Measurements from ENCODE around the gene PDK2.
A peak's percentile ranks its signal among the peaks of the same experiment; 100 is the strongest.

Gene PDK2

DNA sequence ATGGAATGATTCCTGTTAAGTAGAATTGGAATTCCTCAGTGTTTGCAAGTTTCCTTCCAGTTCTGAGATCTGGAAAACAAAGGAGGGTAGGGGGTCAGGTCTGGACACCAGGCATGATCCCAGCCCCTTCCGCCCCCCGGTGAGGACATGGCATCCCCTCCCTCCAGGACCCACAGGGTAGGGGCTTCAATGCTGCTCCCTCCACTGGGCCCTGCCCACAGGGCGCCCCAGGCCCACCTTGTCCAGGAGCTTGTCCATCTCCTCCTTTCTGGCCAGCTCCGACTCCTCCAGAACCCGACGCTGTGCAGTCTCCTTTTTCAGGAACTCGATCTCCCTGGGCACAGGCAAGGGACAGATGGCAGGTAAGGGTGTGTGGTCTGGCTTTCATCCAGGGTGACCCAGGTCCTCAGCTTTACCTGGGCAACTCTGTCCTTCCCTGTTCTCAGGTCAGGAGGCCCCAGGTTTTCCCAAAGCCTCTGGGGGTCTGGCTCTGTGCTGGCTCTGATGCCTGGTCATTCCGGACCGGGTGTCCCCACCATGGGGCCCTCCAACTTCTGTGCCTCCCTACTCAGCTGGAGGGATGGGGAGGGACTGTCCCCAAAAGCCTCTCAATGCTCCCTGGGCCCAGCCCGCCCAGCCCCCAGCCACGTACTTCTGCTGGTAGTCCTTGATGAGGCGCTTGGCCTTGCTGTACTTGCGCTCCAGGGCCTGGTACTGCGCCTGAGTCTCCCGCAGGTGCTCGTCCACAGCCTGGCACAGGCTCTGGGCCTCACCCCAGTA is 40.4 kb downstream of the PDK2 start:
- DNase-seq (ENCODE audit: low read depth) = no peak

DNA sequence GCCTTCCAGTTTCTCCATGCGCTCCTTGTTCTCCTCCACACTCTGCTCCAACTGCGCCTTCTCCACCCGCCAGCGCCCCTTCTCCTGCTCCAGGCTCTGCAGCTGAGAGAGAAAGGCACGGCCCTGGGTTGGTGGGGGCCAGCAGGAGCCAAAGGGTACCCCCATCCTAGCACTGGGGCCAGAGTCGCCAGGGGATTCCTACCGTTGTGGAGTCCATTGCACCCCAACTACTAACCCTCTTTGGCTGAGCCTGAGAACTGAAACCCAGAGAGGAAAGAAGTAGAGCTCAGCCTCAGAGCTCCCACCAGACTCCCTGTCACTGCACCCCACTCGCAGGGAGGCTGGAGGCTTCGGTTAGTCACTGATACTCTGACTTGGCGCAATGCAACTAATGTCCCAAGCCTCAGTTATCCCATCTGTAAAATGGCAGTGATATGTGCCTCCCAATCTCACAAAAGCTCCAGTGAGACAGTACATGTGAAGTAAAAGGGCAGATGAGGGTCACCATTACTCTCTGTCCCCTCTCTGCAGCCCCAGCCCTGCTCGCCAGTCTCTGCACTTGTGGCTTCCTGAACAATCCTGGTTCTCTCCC is 41.0 kb downstream of the PDK2 start:
- no peak for DNase-seq (ENCODE audit: low read depth)

DNA sequence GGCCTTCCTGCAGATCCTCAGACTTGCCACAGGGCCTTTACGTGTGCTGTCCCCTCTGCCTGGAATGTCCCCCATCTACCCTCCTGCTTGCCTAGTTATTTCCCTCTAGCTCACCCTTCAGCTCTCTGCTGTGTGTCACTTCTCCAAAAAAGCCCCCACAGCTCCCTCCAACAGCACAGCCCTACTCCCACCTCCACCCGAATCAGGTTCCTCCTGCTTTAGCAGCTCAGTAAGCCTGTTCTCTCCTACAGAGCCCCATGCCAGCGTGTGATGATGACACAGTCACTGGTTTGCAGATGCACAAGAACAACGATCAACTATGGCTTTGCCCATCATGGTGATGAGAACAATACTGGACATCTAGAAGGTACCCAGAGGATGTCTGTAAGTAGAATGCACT is 41.9 kb downstream of the PDK2 start:
- DNase-seq (ENCODE audit: low read depth) = no peak

DNA sequence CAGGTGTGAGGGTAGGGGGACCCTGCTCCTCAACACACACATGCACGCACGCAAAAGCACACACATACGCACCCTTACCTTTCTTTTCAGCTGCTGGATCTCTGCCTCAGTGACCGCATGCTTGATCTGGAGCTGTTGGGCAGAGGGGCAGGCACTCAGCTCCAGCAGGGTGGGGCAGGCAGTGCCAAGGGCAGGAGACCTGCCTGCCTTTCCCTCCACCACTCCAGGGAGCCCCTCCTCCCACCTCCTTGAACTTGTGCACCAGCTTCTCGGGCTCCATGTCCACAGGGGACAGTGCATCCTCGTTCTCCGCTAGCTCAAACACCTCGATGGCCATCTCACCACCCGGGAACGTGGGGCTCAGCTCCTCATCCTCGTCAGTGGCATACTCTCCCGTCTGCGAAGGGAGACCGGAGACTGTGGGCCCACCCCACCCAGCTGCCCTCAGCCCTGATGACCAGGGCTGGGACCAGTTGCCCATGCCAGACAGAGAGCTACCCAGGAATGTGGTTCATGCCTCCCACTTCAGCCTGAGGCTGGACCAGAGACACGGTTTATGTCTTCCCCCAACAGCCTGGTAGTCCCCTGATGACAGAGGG is 44.1 kb downstream of the PDK2 start:
- DNase-seq (ENCODE audit: low read depth) = no peak

DNA sequence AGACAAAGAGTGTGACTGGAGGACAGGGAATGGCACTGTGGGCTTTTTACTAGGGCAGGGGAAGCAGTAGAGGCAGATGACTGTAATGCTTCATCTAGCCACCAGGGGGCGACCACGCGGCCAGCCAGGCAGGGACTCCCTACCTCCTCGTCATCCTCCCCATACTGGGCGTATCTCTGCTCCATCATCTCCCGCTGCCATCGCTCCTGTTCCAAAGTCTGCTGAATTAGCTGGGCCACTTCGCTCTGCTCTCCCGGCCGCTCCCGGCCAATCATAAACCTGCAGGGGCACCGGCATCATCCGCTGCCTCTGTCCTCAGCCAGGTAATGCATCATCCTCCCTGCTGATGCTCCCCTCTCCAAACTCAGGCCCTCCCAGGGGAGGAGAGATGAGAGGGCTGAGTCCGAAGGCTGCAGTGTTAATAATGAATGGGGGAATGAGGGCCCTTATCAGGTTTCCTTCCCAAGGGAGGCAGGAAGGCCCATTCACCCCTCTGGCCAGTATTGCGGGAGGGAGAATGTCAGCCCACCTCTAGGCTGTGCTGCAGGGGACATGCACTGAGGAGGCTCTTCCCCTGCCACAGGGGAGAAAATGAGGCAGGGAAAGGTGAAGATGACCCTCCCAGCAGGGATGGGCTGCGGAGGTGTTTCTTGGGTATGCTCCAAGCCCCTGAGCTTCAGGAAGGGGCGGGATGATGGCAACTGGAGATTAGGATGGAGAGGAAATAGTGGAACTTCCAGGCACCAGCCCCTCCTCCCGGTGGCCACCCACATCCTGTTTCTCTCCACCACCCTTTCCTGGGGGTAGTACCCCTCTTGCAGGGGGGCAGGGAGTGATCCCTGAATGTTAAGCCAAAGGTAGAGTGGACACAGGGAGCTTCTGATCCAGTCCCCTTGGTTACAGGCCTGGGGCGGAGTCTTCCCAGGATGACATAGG is 45.1 kb downstream of the PDK2 start:
- peak; percentile 72 for DNase-seq (ENCODE audit: low read depth)

DNA sequence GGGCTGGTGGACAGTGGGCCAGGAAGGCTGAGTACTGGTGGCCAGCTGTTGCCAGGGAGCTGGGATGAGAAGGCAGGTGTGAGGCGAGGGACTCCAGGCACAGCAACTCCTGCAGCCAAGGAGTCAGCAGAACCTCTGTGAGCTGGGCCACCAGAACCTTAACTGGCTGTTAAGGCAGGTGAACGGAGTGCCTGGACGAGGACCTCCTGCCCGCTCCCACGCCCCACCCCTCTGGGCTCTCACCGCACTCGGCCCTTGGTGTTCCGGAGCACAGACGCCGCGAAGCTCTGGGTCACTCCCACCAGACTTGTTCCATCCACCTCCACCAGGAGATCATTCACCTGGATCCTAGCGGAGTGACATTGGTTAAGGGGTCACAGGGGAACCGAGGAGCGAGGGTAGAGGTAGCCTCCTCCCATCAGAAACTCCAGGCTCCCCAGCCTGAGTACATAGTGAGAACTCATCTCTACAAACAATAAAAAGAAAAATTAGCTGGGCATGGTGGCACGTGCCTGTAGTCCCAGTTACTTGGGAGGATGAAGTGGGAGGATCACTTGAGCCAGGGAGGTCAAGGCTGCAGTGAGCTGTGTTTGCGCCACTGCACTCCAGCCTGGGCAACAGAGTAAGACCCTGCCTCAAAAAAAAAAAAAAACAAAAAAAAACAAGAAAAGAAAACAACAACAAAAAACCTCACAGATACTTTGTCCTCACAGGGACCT is 46.0 kb downstream of the PDK2 start:
- DNase-seq (ENCODE audit: low read depth) = no peak

DNA sequence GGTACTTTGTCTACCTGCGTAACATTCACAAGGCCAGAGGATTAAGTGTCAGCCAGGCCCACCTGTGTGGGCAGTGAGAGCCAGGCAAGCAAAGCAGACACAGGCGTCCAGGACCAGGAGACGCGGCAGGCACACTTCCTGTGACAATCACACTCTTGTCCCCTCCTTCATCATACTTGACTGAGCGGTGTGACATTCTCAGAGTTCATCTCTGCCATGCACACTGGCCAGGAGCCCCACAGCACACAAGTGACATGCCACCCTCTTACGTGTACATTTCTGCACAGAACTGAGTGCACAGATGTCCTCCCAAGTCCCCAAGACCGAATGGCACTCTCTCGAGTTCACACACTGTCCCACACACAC is 46.6 kb downstream of the PDK2 start:
- DNase-seq (ENCODE audit: low read depth) = no peak

DNA sequence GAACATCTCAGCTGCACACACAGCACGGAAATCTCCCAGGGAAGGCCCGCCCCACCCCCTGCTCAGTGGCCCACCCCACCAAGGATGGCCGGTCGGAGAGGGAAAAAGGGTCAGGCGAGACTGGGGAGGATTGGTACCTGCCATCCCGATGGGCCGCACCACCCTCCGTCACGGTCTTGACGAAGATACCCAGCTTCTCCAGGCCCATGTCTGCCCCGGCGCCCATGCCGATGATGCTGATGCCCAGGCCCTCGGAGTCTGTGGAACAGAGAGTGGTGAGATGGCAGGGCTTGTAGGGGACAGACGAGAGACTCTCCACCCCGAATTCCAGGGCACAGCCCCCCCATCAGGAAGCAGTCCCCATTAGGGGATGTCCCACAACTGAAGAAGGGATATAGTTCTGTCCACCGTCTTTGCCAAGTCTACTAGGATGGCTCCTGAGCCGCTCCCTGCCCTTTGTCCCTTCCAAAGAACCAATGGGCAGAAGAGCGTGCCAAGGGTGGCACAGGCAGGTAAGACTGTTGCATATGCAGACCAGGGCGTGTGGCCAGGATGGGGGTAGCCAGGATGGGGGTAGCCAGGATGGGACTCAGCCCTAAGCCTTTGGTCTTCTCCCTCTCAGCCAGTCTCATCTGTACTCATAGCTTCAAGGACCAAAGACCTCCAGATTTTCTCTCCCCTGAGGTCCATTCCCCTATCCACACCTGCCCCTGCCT is 48.5 kb downstream of the PDK2 start:
- DNase-seq (ENCODE audit: low read depth) = no peak

DNA sequence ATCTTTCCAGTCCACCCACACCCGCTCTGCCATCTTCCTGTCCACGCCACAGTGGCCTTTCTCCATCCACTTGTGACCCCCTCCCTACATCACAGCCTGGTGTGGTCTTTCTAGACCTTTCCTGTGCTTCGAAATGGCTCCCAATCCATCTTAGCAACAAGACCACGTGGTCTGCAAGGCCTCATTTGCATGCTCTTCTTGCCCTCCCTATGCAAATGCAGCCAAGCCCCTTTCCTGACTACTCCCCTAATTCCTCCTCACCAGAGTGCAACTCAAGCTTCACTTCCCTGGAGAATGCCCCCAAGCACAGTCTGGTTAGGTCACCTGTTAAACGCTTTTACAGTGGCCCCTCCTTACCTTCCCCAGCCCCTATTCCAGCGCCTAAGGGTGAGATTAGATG is 49.2 kb downstream of the PDK2 start:
- no peak for DNase-seq (ENCODE audit: low read depth)

DNA sequence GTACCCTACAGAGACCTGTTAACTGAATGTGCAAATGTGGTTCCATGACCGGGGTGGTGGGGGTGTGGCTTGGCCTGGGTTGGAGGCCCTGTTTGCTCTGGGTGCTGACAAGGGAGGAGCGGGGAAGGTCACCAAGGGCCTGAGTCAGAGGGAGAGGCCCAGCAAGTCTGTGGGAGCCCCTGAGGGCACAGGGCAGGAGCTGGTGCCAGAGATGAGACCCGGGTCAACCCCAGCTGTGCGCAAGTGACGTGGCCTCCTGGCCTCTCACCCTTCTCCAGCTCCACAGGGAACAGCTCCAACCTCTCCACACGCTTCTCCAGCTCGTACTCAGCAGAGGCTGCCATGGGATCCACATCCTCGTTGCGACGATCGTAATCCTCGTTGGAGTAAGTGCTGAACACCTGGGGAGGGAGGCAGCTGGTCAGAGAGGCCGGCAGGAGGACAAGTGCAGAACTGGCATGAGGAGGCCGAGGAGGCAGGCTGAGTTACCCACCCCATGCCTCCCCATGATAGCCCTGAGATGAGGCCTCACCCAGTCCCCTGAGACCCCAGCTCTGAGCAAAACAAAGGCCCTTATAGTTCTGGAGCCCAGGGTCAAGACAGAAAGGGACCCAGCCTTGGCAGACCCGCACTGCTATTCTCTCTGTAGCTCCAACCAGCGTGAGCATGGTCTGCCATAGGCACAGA is 49.8 kb downstream of the PDK2 start:
- DNase-seq (ENCODE audit: low read depth) = no peak

DNA sequence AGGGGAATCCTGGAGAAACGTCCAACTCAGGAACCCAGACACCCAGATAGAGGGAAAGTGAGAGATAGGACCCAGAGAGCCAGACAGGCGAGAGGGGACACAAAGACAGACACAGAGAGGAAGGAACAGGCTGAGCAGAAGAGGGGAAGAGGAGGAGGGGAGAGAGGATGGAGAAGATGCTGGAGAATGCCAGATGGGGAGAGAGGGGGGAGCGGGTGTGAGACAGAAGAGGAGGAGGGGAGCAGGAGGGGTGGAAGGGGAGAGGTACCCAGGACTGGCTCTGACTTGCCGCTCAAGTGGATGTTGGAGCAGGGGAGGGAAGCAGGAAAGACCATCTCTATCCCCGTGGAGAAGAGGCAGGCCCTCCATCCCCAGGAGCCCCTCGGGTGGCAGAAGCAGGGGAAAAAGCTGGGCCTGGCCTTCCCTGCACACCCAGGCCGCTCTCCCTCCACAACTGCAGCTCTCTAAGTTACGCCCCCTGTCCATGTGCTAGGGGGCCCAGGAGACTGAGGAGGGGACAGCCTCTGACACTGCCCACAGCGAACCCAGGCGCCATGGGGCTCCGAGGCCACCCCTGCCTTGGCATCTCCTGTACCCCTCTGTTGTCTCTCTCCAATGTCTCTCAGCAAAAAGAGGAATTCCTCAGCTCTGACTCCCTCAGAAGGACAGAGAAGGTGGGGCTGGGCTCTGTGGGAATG is 50.5 kb downstream of the PDK2 start:
- DNase-seq (ENCODE audit: low read depth) = no peak

DNA sequence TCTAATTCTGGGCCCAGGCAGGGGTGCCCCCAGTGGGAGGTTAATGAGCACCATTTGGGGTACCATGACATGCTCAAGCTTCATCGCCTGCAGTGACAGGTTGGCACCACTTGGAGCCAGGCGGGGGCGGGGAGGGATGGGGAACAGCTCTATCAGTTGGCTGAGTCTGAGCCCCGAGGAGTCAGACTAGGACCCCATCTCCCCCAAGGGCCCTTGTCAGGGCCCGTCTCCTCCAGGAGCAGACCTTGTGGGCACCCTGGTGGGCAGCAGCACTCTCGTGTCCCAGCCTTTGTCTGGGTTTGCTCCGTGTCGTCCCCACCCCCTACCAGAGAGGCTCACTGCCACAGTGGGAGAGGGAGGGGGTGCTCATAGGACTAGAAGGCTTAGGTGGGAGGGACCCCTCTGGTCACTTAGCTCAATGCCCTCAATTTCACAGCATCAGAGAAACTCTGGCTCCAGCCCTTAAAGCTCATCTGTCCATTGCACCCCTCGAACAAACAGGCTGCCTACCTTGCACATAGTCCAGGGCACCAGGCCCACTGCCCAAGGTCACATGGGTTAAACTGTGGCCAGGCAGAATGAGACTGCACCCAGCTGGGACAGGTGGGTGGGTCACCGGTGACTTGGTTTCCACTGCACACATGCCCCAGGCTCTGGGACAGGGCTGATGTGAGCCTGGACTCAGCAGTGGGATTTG is 51.2 kb downstream of the PDK2 start:
- DNase-seq (ENCODE audit: low read depth) = no peak

DNA sequence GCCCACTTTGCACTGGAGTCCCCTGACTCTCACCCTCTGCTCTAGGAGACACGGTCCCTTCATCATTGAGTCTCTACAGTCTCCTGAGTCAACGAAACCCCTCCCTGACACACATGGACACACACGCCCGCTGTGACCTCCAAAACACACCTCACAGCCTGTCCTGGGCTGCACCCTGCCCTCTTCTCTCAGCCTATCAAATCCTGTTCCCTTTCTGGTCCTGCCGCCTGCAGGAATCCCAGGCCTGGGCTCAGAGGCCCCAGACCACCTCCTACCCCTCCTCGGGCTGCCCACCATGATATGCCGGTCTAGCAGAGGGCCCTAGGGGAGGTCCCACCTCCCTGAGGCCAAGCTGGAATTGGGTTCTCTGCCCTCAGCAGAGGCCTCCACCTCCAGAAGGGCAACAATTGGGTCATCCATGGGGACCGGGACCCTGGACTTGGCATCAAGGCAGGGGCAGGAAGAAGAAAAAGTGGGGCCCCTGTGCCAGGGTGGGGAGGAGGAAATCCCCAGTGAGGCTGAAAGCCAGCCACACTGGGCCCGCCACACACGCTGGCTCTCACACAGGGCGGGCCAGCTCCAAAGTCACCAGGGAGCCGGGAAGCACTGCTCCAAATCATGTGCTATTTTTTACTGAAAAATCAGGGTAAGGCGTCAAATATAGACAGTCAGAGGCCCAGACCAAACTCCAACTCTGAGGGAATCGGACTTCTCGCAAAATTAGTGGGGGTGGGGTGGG is 51.9 kb downstream of the PDK2 start:
- no peak for DNase-seq (ENCODE audit: low read depth)

DNA sequence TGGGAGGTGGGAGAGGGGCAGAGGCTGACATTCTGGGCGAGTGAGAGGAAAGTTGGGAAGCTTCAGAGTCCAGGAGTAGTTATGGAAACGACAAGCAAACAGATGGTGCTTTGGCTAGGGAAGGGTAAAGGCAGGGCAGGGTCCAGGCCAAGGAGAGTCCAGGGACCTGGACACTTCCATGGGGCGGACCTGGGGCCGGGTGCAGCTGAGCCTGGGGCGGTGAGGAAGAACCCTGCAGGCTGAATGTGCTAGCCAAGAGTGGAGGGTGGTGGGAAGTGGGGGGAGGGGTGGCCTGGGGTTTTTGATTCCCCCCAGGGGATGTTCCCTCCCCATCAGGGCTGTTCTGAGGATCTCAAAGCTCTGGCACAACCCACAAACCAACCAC is 52.7 kb downstream of the PDK2 start:
- DNase-seq (ENCODE audit: low read depth) = no peak

DNA sequence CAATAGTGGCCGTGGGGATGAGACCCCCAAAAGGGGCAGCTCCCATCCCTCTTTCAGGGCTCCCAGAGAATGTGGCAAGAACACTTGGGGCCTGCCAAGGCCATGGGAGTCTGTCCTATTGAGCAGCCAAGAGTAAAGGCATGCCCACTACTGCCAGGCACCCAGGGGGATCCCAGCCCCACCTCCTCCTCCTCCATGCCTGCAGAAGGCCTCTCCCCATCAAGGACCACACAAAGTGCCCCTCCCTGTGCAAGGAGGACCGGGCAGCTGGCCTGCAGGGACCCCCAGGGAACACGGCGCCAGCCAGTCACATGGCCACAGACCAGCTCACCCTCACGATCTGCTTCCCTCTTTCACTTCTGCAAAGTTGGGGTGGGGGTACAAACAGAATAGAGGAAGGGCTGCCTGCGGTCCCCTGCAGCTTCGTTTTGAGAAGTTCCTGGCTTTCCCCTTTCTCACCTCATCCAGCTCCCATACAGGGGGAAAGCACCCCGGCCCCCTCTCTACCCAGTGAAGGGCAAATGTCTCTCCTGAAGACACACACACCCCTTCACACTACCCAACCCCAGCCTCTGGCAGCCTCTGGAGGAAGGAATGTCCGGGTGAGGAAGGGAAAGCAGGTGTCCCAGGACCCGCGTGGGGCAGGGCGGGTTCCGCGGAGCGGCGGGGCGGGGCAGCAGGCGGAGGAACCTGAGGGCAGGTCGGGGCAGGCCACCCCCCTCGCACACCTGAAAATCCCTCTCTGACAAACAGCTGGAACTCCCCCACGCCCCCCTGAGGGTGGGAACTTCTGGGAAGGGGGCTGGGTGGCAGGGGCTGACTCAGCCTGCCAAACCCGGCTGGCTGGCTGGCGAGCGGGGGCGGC is 53.3 kb downstream of the PDK2 start:
- DNase-seq (ENCODE audit: low read depth) = peak; percentile 90

DNA sequence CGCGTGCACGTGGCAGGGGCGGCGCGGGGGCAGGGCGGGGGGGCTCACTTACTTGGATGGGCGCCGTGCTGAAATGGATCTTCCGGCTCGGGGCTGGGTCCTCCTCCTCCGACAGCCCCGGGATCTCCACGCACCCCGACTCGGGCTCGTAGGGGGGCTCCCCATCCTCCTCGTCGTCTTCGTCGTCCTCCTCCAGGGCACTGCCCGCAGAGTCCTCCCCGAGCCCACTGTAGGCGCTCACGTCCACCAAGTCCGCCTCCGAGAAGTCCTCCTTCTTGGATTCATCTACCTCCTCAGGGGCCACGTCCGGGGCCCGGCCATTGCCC is 53.9 kb downstream of the PDK2 start:
- no peak for DNase-seq (ENCODE audit: low read depth)

DNA sequence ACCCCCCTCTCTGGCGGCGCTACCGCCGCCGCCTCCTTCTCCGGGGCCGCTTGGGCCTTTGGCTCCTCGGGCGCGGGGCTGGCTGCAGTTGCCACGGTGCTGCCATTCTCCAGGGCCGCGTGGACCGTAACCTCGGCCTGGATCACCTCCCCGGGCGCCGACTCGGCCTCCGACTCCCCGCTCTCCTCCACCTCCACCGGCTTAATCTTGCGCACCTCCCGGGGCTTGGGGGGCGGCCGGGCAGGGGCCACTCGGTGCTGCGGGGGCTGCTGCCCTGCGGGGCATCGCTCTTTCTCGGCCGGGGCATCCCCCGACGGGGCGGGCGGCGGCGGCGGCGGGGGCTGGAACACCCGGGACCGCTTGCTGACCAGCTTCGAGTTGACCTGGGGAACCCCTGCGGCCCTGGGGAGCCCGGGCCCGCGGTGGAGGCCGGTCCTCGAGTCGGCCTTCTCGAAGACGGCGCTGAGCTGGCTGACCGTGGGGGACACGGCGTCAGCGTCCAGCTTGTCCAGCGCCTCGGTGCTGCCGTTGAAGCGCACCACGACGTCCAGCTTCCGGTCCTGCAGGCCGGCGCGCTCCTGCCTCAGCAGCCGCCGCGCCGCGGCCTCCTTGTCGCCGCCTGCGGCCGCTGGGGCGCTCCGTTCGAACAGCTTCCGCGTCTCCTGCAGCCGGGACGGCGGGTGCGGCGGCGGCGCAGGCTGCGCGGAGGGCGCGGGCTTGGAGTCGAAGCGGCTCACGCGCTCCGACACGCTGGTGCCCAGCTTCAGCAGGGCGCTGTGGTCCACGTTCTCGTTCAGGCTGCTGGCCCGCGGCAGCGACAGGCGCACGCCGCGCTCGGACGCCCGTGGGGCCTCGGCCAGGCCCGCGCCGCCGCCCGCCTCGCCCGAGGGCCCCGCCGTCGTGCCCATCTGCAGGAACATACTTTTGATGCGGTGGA is 54.5 kb downstream of the PDK2 start:
- peak; percentile 47 for DNase-seq (ENCODE audit: low read depth)

Measured in stimulated activated CD4-positive, alpha-beta T cell treated with anti-CD3 and anti-CD28 coated beads, Interleukin-2, amount 100 ng/mL, for 4 hours (primary cell).